Lower leg skin (tissue), 4 donors: Measurements from ENCODE around the gene INO80D. TPM values are rescaled to one million over a fixed set of nuclear protein-coding genes. Genes with fewer than 3 reads are reported as not detected.
"Not testable (repeated sequence)": the region's sequence is repeated elsewhere in the genome, so short reads cannot be mapped to it uniquely, and the experiment has no call there.

Experiments
- DNase-seq, 2 donors: peaks; one replicate each; pipeline ENCODE4 v3.0.0-alpha.2; 2019; ENCODE audit warnings: low spot score in 2 of 2
- H3K4me3 ChIP-seq: fragments of 200-600 bp; sonication (generic); 2 replicates; pipeline ENCODE4 v1.5.1; 2017; ENCODE audit warnings: mild to moderate bottlenecking, low read depth; ENCODE audit not compliant: poor library complexity, severe bottlenecking
- POLR2A ChIP-seq, 2 donors: fragments of 450-650 bp; IDR thresholded peaks; one replicate each; pipeline ENCODE4 v1.6.1; 2016 to 2017; ENCODE audit warnings: antibody characterized with exemption in 2 of 2, mild to moderate bottlenecking in 1 of 2, moderate library complexity in 1 of 2
- WGBS, 2 donors: methylation state at CpG; one replicate each; pipeline ENCODE4 v1.1.5; 2018; 5-methylcytosine and 5-hydroxymethylcytosine counted together
- intact Hi-C: fragments of 100-400 bp; cut with DNase I; formaldehyde crosslinking; loops from one replicate; pipeline ENCODE4 v1.15.0; 2023; ENCODE audit warnings: low total_unique reads
- total RNA-seq, 4 donors: library from RNA; depleted of rRNA; stranded (reverse); fragments of >200 nt; gene quantifications; one replicate each; pipeline ENCODE4 v1.1.0, GENCODE V29; 2016
- TF ChIP-seq, protein P1 (sequence below), 3 donors: fragments of 450-650 bp; IDR thresholded peaks; one replicate each; pipeline ENCODE4 v1.5.1; 2016; ENCODE audit warnings: antibody characterized with exemption in 3 of 3, mild to moderate bottlenecking in 3 of 3, moderate library complexity in 2 of 3

The INO80D gene
- total RNA-seq, 4 donors from 2014 or later, result 13.4 to 28.7 (median 24.4) TPM

DNA sequence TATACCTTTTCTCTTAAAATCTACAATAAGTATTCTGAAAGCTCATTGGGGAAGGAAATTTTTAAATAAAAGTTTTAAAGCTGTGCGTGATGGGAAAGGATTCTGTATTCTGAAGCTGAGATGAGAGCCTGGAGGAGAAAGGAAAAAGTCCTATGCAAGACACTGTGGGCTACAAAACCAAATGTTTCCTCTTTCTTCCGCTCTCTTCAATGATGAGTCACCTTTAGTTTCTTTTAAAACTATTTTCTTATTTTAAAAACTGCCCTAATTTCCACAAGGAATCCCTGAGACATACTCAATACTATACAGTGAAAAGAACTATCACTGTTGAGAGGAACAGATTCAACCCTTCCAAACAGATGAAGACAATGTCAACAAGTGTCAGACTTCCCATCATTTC is 87.4 kb downstream of the INO80D start:
- 88 to 90% methylated on average over 2 of the region's 2 CpGs for WGBS, 2 donors
- no peak for DNase-seq
- TF ChIP-seq, protein P1, sequence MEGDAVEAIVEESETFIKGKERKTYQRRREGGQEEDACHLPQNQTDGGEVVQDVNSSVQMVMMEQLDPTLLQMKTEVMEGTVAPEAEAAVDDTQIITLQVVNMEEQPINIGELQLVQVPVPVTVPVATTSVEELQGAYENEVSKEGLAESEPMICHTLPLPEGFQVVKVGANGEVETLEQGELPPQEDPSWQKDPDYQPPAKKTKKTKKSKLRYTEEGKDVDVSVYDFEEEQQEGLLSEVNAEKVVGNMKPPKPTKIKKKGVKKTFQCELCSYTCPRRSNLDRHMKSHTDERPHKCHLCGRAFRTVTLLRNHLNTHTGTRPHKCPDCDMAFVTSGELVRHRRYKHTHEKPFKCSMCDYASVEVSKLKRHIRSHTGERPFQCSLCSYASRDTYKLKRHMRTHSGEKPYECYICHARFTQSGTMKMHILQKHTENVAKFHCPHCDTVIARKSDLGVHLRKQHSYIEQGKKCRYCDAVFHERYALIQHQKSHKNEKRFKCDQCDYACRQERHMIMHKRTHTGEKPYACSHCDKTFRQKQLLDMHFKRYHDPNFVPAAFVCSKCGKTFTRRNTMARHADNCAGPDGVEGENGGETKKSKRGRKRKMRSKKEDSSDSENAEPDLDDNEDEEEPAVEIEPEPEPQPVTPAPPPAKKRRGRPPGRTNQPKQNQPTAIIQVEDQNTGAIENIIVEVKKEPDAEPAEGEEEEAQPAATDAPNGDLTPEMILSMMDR (IDR thresholded peaks at IDR 0.05), result no peak
- no peak for TF ChIP-seq POLR2A (IDR thresholded peaks at IDR 0.05)
- intact Hi-C loops, result no loop called here
- H3K4me3 ChIP-seq, result no peak overlapping the region

DNA sequence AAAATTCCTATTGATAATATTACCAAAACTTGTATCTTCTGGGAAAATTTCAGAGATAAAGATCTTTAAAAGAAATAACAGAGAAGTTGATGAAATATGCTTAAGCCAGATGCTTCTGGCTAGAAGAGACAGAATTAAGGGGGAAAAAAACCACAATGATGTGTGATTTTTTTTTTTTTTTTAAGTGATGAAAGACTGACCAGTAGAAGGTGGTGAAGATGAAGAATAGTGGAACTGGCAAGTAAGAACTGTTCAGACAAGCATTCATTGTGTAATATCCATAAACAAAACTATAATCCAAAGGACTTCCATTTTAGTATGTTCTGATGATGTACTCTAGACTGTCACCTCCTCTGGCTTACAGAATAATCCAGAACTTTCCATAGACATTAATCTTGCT is 89.8 kb downstream of the INO80D start:
- intact Hi-C loops, result no loop called here
- TF ChIP-seq POLR2A (IDR thresholded peaks at IDR 0.05), result no peak
- TF ChIP-seq, protein P1 (IDR thresholded peaks at IDR 0.05), result no peak
- no peak overlapping the region for H3K4me3 ChIP-seq
- no peak for DNase-seq

DNA sequence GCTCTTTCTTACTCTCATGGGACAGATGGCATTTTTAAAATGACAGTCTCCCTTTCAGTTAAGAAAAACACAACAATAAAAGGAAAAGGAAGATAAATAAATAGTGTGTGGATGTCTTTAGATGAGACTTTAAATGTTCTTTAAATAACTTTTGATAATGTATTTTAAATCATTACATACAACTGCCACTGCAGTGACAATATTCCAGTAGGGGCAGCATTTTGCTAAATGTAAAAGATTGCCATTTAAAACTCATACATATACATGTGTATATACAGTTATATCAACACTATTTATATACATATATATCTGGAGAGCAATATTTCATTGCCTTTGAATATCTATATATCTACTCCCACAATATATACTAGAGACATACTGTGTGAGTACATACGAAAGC is 90.7 kb downstream of the INO80D start:
- WGBS, 2 donors, result 86 to 90% methylated on average over 1 of the region's 1 CpG
- no peak for TF ChIP-seq POLR2A (IDR thresholded peaks at IDR 0.05)
- TF ChIP-seq, protein P1 (IDR thresholded peaks at IDR 0.05), result no peak
- intact Hi-C loops, result no loop called here
- no peak overlapping the region for H3K4me3 ChIP-seq
- DNase-seq, result no peak

DNA sequence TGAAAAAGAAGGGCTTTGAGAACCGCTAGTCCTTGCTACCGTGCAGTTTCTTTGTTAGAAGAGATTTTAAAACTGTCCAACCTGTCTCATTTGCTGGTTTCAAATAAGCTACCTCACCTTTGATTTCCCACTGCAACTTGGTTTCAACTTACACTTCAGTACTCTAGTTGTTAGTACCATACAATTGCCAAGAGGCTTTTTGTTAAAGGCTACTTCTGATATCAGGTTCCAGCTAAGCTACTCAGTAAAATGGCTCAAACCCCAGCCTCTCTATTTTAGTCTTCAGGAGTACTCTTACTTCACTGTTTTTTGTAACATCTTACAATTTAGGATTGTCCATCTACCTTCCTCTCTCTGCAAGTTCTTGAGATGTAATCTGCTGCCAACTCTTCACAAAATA is 91.6 kb downstream of the INO80D start:
- no peak for DNase-seq
- intact Hi-C loops, result no loop called here
- TF ChIP-seq POLR2A (IDR thresholded peaks at IDR 0.05), result no peak
- TF ChIP-seq, protein P1 (IDR thresholded peaks at IDR 0.05), result no peak
- whole genome bisulfite sequencing, 2 donors, result 95 to 96% methylated on average over 2 of the region's 2 CpGs
- H3K4me3 ChIP-seq, result no peak overlapping the region

DNA sequence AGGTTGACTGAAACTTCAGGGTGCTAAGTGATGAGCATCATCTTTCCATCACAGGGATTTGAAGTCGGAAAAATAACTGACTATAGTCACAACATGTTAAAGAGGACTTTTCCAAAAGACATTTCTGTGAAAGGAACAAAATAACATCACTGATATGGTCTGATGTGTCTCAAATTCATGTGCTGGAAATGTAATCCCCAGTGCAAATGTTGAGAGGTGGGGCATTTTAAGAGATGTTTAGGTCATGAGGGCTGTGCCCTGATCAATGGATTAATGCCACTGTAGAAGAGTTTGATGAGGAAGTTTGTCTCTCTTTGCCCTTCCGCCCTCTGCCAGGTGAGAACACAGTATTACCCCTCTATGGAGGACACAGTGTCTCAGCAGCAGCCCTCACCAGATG is 95.9 kb downstream of the INO80D start:
- TF ChIP-seq, protein P1 (IDR thresholded peaks at IDR 0.05), result no peak
- no peak for TF ChIP-seq POLR2A (IDR thresholded peaks at IDR 0.05)
- DNase-seq, result no peak
- no peak overlapping the region for H3K4me3 ChIP-seq
- 86 to 94% methylated on average over 2 of the region's 2 CpGs for whole genome bisulfite sequencing, 2 donors
- intact Hi-C loops, result no loop called here

DNA sequence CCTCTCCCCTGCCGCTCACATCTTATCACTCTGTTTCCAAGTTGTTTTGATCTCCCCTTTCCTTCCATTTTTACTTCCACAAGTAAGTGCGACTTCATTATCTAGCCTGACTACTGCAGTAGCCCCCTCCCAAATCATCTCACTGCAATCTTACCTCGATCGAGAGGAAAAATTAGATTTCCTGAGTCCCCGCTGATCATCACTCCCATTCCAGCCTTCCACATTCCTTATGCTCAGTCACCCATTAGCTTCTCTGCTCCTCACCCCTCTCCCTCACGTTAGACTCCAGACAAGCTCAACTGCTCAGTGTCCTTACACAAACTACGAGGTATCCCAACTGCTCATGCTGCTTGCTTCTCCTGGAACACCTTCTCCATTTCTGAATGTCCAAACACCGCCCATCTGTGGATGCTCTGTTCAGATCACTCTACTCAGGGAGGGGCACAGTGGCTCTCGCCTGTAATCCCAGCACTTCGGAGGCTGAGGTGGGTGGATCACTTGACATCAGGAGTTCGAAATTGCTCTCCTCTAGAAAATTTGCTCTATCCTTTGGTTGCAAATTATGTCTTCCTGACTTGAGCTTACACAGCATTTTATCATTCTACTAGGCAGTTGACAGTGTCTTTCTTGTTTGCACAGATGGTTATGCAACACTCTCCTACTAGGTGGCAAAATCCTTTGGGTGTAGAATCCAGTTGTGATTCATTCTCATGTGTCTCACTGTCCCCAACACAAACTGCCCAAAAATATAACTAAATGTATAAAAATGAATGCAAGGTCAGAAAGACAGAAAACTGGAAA is 96.5 kb downstream of the INO80D start:
- no peak overlapping the region for H3K4me3 ChIP-seq
- TF ChIP-seq POLR2A (IDR thresholded peaks at IDR 0.05), result no peak
- TF ChIP-seq, protein P1 (IDR thresholded peaks at IDR 0.05), result no peak
- WGBS, 2 donors, result 88 to 93% methylated on average over 11 of the region's 11 CpGs
- intact Hi-C loops, result no loop called here
- no peak for DNase-seq

DNA sequence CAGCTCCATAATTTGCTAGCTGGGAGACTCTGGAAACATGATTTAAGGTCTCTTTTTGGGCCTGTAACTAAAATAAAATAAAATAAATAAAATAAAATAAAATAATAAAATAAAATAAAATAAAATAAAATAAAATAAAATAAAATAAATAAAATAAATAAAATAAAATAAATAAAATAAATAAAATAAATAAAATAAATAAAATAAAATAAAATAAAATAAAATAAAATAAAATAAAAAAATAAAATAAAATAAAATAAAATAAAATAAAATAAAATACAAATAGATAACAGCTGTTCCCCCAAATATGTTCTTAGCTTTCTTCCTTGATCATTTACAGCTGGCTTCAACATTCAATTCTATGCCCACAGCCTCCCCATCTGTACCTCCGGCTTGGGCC is 97.3 kb downstream of the INO80D start:
- 76 to 79% methylated on average over 1 of the region's 1 CpG for WGBS, 2 donors

More for the DNA sequence above, 97.3 kb downstream of the INO80D start:
- intact Hi-C loops, H3K4me3 ChIP-seq, DNase-seq: not testable (repeated sequence)
